Muscle layer of duodenum (tissue), 2 donors: ENCODE data around the gene SRPK1.

ENCODE experiments used
- H3K27ac ChIP-seq: one replicate; pipeline ENCODE4 v1.7.0; 2013; ENCODE audit warnings: mild to moderate bottlenecking, low read length
- H3K27me3 ChIP-seq: one replicate; pipeline ENCODE4 v1.7.0; 2013; ENCODE audit warnings: low read depth, mild to moderate bottlenecking, control low read depth, low read length
- H3K36me3 ChIP-seq, 2 donors: one replicate each; pipeline ENCODE4 v1.7.0; 2013; ENCODE audit warnings: low read length in 2 of 2, control low read depth in 1 of 2, mild to moderate bottlenecking in 1 of 2; ENCODE audit not compliant: insufficient read depth in 2 of 2, control insufficient read depth in 1 of 2
- H3K4me1 ChIP-seq, 2 donors: one replicate each; pipeline ENCODE4 v1.7.0; 2013; ENCODE audit warnings: low read length in 2 of 2, mild to moderate bottlenecking in 2 of 2, control low read depth in 1 of 2, moderate library complexity in 1 of 2; ENCODE audit not compliant: insufficient read depth in 2 of 2, control insufficient read depth in 1 of 2
- H3K4me3 ChIP-seq, 2 donors: one replicate each; pipeline ENCODE4 v1.7.0; 2013; ENCODE audit warnings: low read length in 2 of 2, low read depth in 1 of 2, mild to moderate bottlenecking in 1 of 2
- H3K9me3 ChIP-seq, 2 donors: one replicate each; pipeline ENCODE4 v1.7.0; 2013; ENCODE audit warnings: low read length in 2 of 2, control low read depth in 1 of 2, mild to moderate bottlenecking in 1 of 2; ENCODE audit not compliant: control insufficient read depth in 1 of 2
- donor health status: healthy.

Gene SRPK1

DNA sequence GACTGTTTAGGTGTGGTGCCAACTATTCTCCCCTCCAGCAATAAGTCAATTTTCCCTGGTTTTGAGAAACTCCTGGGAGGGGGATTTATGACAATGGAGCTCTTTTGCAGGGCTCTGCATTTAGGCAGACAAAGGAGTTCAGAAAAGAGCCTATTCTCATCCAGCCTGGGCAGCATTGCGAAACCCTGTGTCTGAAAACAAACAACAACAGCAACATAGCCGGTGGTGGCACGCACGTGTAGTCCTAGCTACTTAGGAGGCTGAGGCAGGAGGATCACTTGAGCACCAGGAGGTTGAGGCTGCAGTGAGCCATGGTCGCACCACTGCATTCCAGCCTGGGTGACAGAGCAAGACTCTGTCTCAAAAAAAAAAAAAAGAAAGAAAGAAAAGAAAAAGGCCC is 130.2 kb downstream of the SRPK1 start:
- H3K9me3 ChIP-seq: no peaks in the 10 kb centered on the region
- peaks cover 22% of the 10 kb centered on the region for H3K27me3 ChIP-seq
- no peak overlapping the region for H3K27ac ChIP-seq
- no peaks in the 10 kb centered on the region for H3K4me1 ChIP-seq
- no peak overlapping the region for H3K4me3 ChIP-seq
- H3K36me3 ChIP-seq: no peaks in the 10 kb centered on the region

DNA sequence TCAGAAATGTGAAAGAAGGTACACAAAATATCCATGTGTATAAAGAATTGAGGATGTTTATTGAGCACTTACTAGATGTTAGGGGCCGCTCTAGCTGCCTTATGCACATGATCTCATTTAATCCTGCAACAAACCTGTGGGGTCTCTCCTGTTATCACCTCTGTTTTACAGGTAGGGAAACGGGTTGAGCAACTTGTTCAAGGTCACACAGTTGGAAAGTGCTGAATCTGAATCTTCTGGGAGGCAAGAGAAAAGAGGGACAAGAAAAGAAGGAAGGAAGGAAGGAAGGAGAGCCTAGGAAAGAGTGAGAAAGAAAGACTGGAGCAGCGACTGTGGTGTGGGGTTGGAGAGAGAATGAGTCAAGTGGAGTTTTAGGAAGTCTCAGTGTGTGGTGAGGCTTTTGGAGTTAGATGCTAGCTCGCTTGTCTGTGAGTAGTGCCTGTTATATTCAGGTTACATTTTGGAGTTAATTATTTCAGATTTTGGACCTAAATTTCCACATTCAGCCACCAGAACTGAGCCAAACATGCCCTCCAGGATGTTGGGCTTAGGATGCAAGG is 132.4 kb downstream of the SRPK1 start:
- H3K4me3 ChIP-seq: no peak overlapping the region
- no peaks in the 10 kb centered on the region for H3K4me1 ChIP-seq
- H3K36me3 ChIP-seq: no peaks in the 10 kb centered on the region
- H3K27me3 ChIP-seq: peaks cover 22% of the 10 kb centered on the region
- no peaks in the 10 kb centered on the region for H3K9me3 ChIP-seq
- H3K27ac ChIP-seq: no peak overlapping the region

DNA sequence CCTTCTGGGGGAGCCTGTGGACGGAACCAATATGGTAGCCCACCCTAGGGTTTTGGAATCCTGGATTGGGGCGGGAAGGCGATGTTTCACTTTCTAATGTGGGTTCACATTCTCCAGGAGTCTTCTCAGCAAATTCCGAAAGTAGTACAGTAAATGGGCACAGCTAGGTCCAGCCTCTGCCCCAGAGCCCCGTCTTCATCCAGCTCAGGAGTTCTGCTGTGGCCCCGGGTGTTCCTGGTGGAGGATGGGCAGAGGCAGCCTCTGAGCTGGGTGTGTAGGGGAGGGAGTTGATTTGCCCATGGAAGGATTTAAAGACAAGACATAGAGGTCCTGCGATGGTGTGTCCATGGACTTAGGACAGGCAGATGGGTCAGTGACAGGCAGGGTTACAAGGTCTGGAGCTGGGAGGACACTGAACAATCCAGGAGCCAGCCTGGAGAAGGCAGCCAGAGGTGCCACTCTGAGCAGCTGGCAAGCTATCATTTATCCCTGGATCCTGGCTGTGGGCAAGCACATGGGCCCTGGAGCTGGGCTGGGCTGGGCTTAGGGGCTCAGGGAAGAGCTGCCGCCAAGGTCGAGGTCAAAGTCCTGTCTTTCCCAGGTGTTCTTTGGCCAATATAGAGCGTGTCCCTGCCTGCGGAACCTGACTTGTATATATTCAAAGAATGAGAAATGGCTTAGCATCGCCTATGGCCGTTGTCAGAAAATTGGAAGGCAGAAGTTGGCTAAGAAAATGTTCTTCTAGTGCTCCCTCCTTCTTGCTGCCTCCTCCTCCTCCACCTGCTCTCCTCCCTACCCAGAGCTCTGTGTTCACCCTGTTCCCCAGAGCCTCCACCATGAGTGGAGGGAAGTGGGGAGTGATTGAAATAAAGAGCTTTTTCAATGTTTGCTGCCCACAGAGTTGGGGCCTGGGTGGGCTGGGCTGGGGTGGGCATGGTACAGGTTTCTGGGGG is 133.4 kb downstream of the SRPK1 start:
- Histone ChIP-seq H3K4me3 (no peak overlapping the region), H3K4me1 (no peaks in the 10 kb centered on the region), H3K9me3 (no peaks in the 10 kb centered on the region), H3K27ac (no peak overlapping the region), H3K36me3 (no peaks in the 10 kb centered on the region), H3K27me3 (peaks cover 22% of the 10 kb centered on the region)

DNA sequence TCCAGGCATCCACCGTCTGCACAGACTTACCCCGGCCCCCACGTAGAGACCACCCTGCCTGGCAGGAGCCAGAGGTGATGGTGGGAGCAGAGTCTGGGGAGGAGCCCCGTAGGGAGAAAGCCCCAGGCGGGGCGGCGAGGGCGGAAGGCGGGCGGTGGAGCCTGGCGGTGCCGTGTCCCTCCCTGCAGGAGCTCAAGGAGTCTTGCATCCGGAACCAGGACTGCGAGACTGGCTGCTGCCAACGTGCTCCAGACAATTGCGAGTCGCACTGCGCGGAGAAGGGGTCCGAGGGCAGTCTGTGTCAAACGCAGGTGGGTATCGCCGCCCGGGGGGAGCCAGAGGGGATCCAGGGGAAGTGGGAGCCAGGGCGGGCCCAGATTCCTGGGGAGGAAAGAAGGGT is 134.1 kb downstream of the SRPK1 start:
- Histone ChIP-seq H3K9me3 (no peaks in the 10 kb centered on the region), H3K36me3 (no peaks in the 10 kb centered on the region), H3K27me3 (peaks cover 22% of the 10 kb centered on the region), H3K27ac (no peak overlapping the region), H3K4me1 (no peaks in the 10 kb centered on the region), H3K4me3 (no peak overlapping the region)

DNA sequence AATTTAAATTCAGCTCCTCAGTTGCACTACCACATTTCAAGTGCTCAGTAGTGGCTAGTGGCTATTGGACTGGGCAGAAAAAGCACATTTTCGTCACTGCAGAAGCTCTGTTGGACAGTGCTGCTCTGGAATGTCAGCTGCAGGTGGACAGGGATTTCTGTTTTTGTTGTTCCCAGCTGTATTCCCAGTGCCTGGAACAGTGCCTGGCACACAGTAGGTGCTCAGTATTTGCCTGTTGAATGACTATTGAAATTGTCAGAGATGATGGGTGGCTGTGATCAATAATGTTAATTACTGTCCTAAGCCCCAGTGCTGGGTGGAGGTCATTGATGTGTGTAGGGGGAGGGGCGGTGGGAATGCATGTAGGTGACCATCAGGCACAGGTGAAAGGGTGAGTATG is 134.6 kb downstream of the SRPK1 start:
- Histone ChIP-seq H3K9me3 (no peaks in the 10 kb centered on the region), H3K27ac (no peak overlapping the region), H3K4me1 (no peaks in the 10 kb centered on the region), H3K4me3 (no peak overlapping the region), H3K27me3 (peaks cover 22% of the 10 kb centered on the region), H3K36me3 (no peaks in the 10 kb centered on the region)

DNA sequence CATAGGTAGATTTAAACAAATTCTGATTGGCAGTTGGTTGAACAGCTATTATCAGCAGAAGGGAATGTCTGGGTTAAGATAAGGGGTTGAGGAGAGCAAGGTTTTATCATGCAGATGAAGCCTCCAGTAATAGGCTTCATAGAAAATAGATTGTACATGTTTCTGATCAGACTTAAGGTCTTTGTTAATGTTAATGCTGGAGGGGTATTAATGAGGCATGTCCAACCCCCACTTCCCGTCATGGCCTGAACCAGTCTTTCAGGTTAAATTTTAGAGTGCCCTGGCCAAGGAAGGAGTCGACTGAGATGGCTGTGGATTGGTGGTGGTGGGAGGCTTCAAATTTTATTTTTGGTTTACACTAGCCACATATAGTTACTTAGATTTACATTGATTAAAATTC is 136.7 kb downstream of the SRPK1 start:
- H3K36me3 ChIP-seq: no peaks in the 10 kb centered on the region
- no peaks in the 10 kb centered on the region for H3K9me3 ChIP-seq
- H3K27me3 ChIP-seq: peaks cover 26% of the 10 kb centered on the region
- H3K27ac ChIP-seq: no peak overlapping the region
- no peaks in the 10 kb centered on the region for H3K4me1 ChIP-seq
- H3K4me3 ChIP-seq: no peak overlapping the region
